ENCODE results near the gene MIS18A. TPM values are rescaled to one million over a fixed set of nuclear protein-coding genes. Genes with fewer than 3 reads are reported as not detected.

MIS18A gene
- total and polyA plus RNA-seq, 4 donors, result 1.1 to 10.1 (median 2.6) TPM

GRCh38 chr21:32248571-32249461, 30.0 kb downstream of the MIS18A start:
- no peaks in the 10 kb centered on the region for H3K36me3 ChIP-seq (ENCODE audit: control insufficient read depth in 4 of 4, insufficient read depth in 3 of 4, low read depth in 1 of 4, low read length in 3 of 4)
- no peak for DNase-seq (ENCODE audit: low spot score)
- H3K9me3 ChIP-seq (ENCODE audit: control insufficient read depth in 4 of 4, low read length in 3 of 4), result no peaks in the 10 kb centered on the region
- H3K27ac ChIP-seq (ENCODE audit: low read depth in 1 of 2, low read length in 2 of 2), result no peak overlapping the region
- TF ChIP-seq NR2F2 (IDR thresholded peaks at IDR 0.05), result no peak
- no peak for TF ChIP-seq GABPA (IDR thresholded peaks at IDR 0.05 in 1 of 2, conservative IDR thresholded peaks at IDR 0.05 in 1 of 2)
- TF ChIP-seq CTCF (IDR thresholded peaks at IDR 0.05; ENCODE audit: low read depth, low read length, missing input control), result no peak
- no peak for TF ChIP-seq RAD21 (IDR thresholded peaks at IDR 0.05)
- TF ChIP-seq FOXA1 (IDR thresholded peaks at IDR 0.05), result no peak
- no peak for TF ChIP-seq FOXA2 (IDR thresholded peaks at IDR 0.05)
- no peak for TF ChIP-seq JUND (IDR thresholded peaks at IDR 0.05)
- no peak for TF ChIP-seq TAF1 (conservative IDR thresholded peaks at IDR 0.05)
- TF ChIP-seq HNF4G (IDR thresholded peaks at IDR 0.05), result no peak
- no peak for TF ChIP-seq YY1 (IDR thresholded peaks at IDR 0.05)
- no peak for TF ChIP-seq MAX (IDR thresholded peaks at IDR 0.05)
- no peak for TF ChIP-seq HNF4A (conservative IDR thresholded peaks at IDR 0.05)
- no peak for TF ChIP-seq SP1 (IDR thresholded peaks at IDR 0.05)
- no peak for TF ChIP-seq ATF3 (IDR thresholded peaks at IDR 0.05)
- TF ChIP-seq ZBTB33 (IDR thresholded peaks at IDR 0.05), result no peak
- TF ChIP-seq RXRA (IDR thresholded peaks at IDR 0.05), result no peak
- no peak for TF ChIP-seq EGR1 (IDR thresholded peaks at IDR 0.05; ENCODE audit: low read depth in 2 of 2)
- H3K4me1 ChIP-seq (ENCODE audit: control insufficient read depth in 4 of 4, insufficient read depth in 4 of 4, low read length in 3 of 4), result no peaks in the 10 kb centered on the region
- H3K27me3 ChIP-seq (ENCODE audit: control insufficient read depth in 4 of 4, insufficient read depth in 4 of 4, low read length in 3 of 4), result no peaks in the 10 kb centered on the region
- no peak overlapping the region for H3K4me3 ChIP-seq (ENCODE audit: low read depth in 1 of 3, low read length in 3 of 3)
- 80% methylated on average over 14 of the region's 14 CpGs for WGBS
- no peak overlapping the region for H3K9ac ChIP-seq (ENCODE audit: low read depth in 1 of 2, low read length in 2 of 2)

- WGBS, result 79% methylated on average over 9 of the region's 9 CpGs
- no peak overlapping the region for H3K9ac ChIP-seq (ENCODE audit: low read depth in 1 of 2, low read length in 2 of 2)
- no peak overlapping the region for H3K27ac ChIP-seq (ENCODE audit: low read depth in 1 of 2, low read length in 2 of 2)
- no peak for DNase-seq (ENCODE audit: low spot score)
- H3K36me3 ChIP-seq (ENCODE audit: control insufficient read depth in 4 of 4, insufficient read depth in 3 of 4, low read depth in 1 of 4, low read length in 3 of 4), result no peaks in the 10 kb centered on the region
- no peaks in the 10 kb centered on the region for H3K27me3 ChIP-seq (ENCODE audit: control insufficient read depth in 4 of 4, insufficient read depth in 4 of 4, low read length in 3 of 4)
- no peak overlapping the region for H3K4me3 ChIP-seq (ENCODE audit: low read depth in 1 of 3, low read length in 3 of 3)
- TF ChIP-seq GABPA (IDR thresholded peaks at IDR 0.05 in 1 of 2, conservative IDR thresholded peaks at IDR 0.05 in 1 of 2) (no peak), HNF4G (IDR thresholded peaks at IDR 0.05) (no peak), JUND (IDR thresholded peaks at IDR 0.05) (no peak), NR2F2 (IDR thresholded peaks at IDR 0.05) (no peak), SP1 (IDR thresholded peaks at IDR 0.05) (no peak), REST (IDR thresholded peaks at IDR 0.05) (no peak), MAX (IDR thresholded peaks at IDR 0.05) (no peak), EGR1 (IDR thresholded peaks at IDR 0.05; ENCODE audit: low read depth in 2 of 2) (no peak)
- no peaks in the 10 kb centered on the region for H3K4me1 ChIP-seq (ENCODE audit: control insufficient read depth in 4 of 4, insufficient read depth in 4 of 4, low read length in 3 of 4)
- no peaks in the 10 kb centered on the region for H3K9me3 ChIP-seq (ENCODE audit: control insufficient read depth in 4 of 4, low read length in 3 of 4)
These were observed 32.2 kb downstream of the MIS18A start for GRCh38 chr21:32246571-32247140.

Data from liver (tissue), 9 donors.